Endometrial microvascular endothelial cells (primary cell): ENCODE measurements around the gene TFF1. TPM values are rescaled to one million over a fixed set of nuclear protein-coding genes. Genes with fewer than 3 reads are reported as not detected.
"Not testable (repeated sequence)": the region's sequence is repeated elsewhere in the genome, so short reads cannot be mapped to it uniquely, and the experiment has no call there.

ENCODE experiments used
- in situ Hi-C: cut with HindIII; loops from 2 replicates; pipeline ENCODE4 v1.10.0; 2017; ENCODE audit warnings: low sequenced_read_pairs, low pct_unique_long_range_greater_than_20kb; ENCODE audit errors: inconsistent ontology term
- total RNA-seq: library from RNA; depleted of rRNA; stranded (reverse); fragments of >200 nt; gene quantifications from one replicate; pipeline ENCODE4 v1.2.3, GENCODE V29; 2015; ENCODE audit errors: inconsistent ontology term

Gene TFF1
- total RNA-seq: not detected

GRCh38 chr21:42366292-42367010, at the start of gene TFF1:
TFF1 (minus strand) TSS chr21:42366535; CDS start chr21:42366495, 40 bp downstream.
- in situ Hi-C loops: no loop called here

GRCh38 chr21:42414928-42415769, 48.8 kb upstream of the TFF1 start:
- in situ Hi-C loops: no loop called here

GRCh38 chr21:42414553-42414927, 48.2 kb upstream of the TFF1 start:
- in situ Hi-C loops: no loop called here

- in situ Hi-C loops: no loop called here
Observed at GRCh38 chr21:42414066-42414465, 47.7 kb upstream of the TFF1 start.

GRCh38 chr21:42413500-42413899, 47.2 kb upstream of the TFF1 start:
- in situ Hi-C loops: no loop called here

GRCh38 chr21:42413093-42413492, 46.8 kb upstream of the TFF1 start:
- in situ Hi-C loops: no loop called here

GRCh38 chr21:42412636-42412933, 46.2 kb upstream of the TFF1 start:
- in situ Hi-C loops: no loop called here

GRCh38 chr21:42411891-42412635, 45.7 kb upstream of the TFF1 start:
- in situ Hi-C loops: no loop called here

- in situ Hi-C loops: no loop called here
Observed at GRCh38 chr21:42411197-42411869, 45.0 kb upstream of the TFF1 start.

- in situ Hi-C loops: no loop called here
Observed at GRCh38 chr21:42409366-42409765, 43.0 kb upstream of the TFF1 start.

- in situ Hi-C loops: not testable (repeated sequence)
Observed at GRCh38 chr21:42408718-42409117, 42.4 kb upstream of the TFF1 start.

- in situ Hi-C loops: no loop called here
Observed at GRCh38 chr21:42407476-42407875, 41.1 kb upstream of the TFF1 start.

GRCh38 chr21:42406866-42407265, 40.5 kb upstream of the TFF1 start:
- in situ Hi-C loops: no loop called here

GRCh38 chr21:42406201-42406621, 39.9 kb upstream of the TFF1 start:
- in situ Hi-C loops: no loop called here

GRCh38 chr21:42405064-42406013, 39.0 kb upstream of the TFF1 start:
- in situ Hi-C loops: no loop called here

- in situ Hi-C loops: no loop called here
Observed at GRCh38 chr21:42404539-42404938, 38.2 kb upstream of the TFF1 start.

- in situ Hi-C loops: no loop called here
Observed at GRCh38 chr21:42403611-42404231, 37.4 kb upstream of the TFF1 start, which contains the start of gene UBASH3A. UBASH3A (plus strand) TSS chr21:42403902; CDS start chr21:42403946, 44 bp downstream.

GRCh38 chr21:42401820-42402251, 35.5 kb upstream of the TFF1 start:
- in situ Hi-C loops: no loop called here
